CD4-positive, alpha-beta T cell (primary cell): ENCODE results near the gene FOLH1. TPM values are rescaled to one million over a fixed set of nuclear protein-coding genes. Genes with fewer than 3 reads are reported as not detected.
"Not testable (repeated sequence)": the region's sequence is repeated elsewhere in the genome, so short reads cannot be mapped to it uniquely, and the experiment has no call there.

Source experiments
- ATAC-seq: fragments of 200-7000 bp; cut with Tn5 transposase; one replicate; pipeline ENCODE4 v1.10.0; 2022; ENCODE audit warnings: mild to moderate bottlenecking; ENCODE audit not compliant: poor library complexity
- CTCF ChIA-PET: fragments of 350-600 bp; sonication (Branson Sonifier 250); formaldehyde crosslinking; loops from one replicate; lab custom pipeline; 2021; ENCODE audit warnings: antibody characterized with exemption, inconsistent platforms; lab: Charles Lee
- POLR2A ChIA-PET: fragments of 350-600 bp; sonication (Branson Sonifier 250); formaldehyde crosslinking; loops from one replicate; lab custom pipeline; 2021; ENCODE audit warnings: antibody characterized with exemption, inconsistent platforms; lab: Charles Lee
- DNase-seq, 14 experiments: peaks; one replicate each; pipeline ENCODE4 v3.0.0-alpha.2; 2013 to 2020; ENCODE audit warnings: mixed read lengths in 2 of 14
- H3K27ac ChIP-seq, 2 donors: one replicate each; pipeline versions ENCODE4 v1.5.1 to v1.7.0; 2013; ENCODE audit warnings: low read length in 2 of 2, low read depth in 1 of 2, mild to moderate bottlenecking in 1 of 2
- H3K27me3 ChIP-seq, 2 experiments: 1 replicate in 1 of 2; 2 replicates in 1 of 2; pipeline versions ENCODE4 v1.6.1 to v1.7.0; 2013; ENCODE audit warnings: low read length in 2 of 2, control low read depth in 1 of 2, mild to moderate bottlenecking in 1 of 2, moderate library complexity in 1 of 2; ENCODE audit not compliant: insufficient read depth in 2 of 2, control insufficient read depth in 1 of 2
- H3K36me3 ChIP-seq: one replicate; pipeline ENCODE4 v1.6.1; 2013; ENCODE audit warnings: low read length, control low read depth; ENCODE audit not compliant: insufficient read depth
- H3K4me1 ChIP-seq: one replicate; pipeline ENCODE4 v1.6.1; 2013; ENCODE audit warnings: low read length, control low read depth; ENCODE audit not compliant: insufficient read depth
- H3K4me3 ChIP-seq: one replicate; pipeline ENCODE4 v1.5.1; 2013; ENCODE audit warnings: mild to moderate bottlenecking, low read length, moderate library complexity
- H3K9me3 ChIP-seq, 2 experiments: 1 replicate in 1 of 2; 2 replicates in 1 of 2; pipeline versions ENCODE4 v1.6.1 to v1.7.0; 2013; ENCODE audit warnings: low read length in 2 of 2, mild to moderate bottlenecking in 2 of 2, control low read depth in 1 of 2, moderate library complexity in 1 of 2; ENCODE audit not compliant: control insufficient read depth in 1 of 2, insufficient read depth in 1 of 2
- H3K27ac Mint-ChIP-seq: one replicate; pipeline ENCODE4 v1.8.0; 2020; ENCODE audit warnings: mixed read lengths
- H3K27me3 Mint-ChIP-seq: one replicate; pipeline ENCODE4 v1.8.0; 2021; ENCODE audit warnings: mixed read lengths
- H3K36me3 Mint-ChIP-seq: one replicate; pipeline ENCODE4 v1.8.0; 2021; ENCODE audit warnings: low read depth, mixed read lengths
- H3K4me1 Mint-ChIP-seq: one replicate; pipeline ENCODE4 v1.8.0; 2021; ENCODE audit warnings: low read depth, mixed read lengths
- H3K4me3 Mint-ChIP-seq: one replicate; pipeline ENCODE4 v1.8.0; 2020; ENCODE audit warnings: mild to moderate bottlenecking, mixed read lengths
- H3K9me3 Mint-ChIP-seq: one replicate; pipeline ENCODE4 v1.8.0; 2020; ENCODE audit warnings: mixed read lengths
- CTCF ChIP-seq: fragments of 200-600 bp; IDR thresholded peaks from one replicate; pipeline ENCODE4 v1.8.0; 2022; ENCODE audit warnings: antibody characterized with exemption, mild to moderate bottlenecking
- intact Hi-C, 2 experiments: fragments of 100-400 bp; cut with DNase I in 1 of 2; cut with micrococcal nuclease in 1 of 2; formaldehyde crosslinking; loops; one replicate each; pipeline versions ENCODE4 v1.15.1 to v1.9.0; 2023 to 2025; cut with DNase I, micrococcal nuclease
- total RNA-seq, 174 experiments: library from RNA in 2 of 174; stranded (reverse) in 2 of 174; gene quantifications; one replicate each; pipeline ENCODE4 v1.2.3 and lab custom pipeline; 2021 to 2026

FOLH1 gene
- total RNA-seq, 2 experiments from 2014 or later, result not detected

DNA sequence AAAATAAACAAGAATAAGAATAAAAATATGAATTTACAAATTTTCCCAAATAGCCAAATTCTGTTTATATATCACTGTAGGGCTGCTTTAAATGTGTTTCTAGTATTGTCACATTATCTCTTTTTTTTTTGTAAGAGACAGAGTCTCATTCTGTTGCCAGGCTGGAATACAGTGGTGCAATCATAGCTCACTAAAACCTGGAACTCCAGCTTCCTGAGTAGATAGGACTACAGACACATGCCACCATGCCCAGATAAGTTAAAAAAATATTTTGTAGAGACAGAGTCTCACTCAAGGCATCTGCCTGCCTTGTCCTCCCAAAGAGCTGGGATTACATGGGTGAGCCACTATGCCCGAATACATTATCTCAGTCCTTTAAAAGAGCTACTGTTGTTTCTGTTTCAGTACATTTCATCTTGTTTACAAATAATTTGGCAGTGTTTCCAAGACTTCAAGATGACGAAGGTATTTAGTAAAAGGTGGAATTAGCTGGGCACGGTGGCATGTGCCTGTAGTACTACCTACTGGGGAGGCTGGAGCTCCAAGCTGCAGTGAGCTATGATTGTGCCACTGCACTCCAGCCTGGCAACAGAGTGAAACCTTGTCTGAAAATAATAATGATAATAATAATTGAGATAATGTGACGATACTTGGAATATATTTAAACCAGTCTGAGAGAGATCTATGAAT, 6.0 kb downstream of the FOLH1 start:
- no peak for ATAC-seq

DNA sequence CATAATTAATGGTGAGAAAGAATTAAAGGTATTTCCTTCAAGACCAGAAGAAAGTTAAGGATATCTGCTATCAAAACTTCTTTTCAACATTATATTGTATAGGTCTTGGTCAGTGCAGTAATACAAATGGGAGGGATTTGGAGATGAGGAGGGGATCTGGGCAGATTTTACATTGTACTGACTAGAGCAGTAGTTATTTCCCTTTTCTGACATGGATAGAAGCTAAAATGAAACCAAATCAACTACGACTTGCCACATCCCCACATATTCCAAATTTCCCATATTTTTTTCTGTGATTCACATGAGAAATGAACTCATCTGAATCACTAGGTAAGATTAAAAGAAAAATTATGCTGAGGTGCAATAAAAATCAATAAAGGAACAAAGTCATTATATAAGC, 11.6 kb downstream of the FOLH1 start:
- DNase-seq, ATAC-seq, H3K9me3 Mint-ChIP-seq, H3K27me3 Mint-ChIP-seq, H3K4me1 Mint-ChIP-seq, H3K4me1 ChIP-seq, CTCF ChIA-PET, H3K9me3 ChIP-seq, H3K27ac Mint-ChIP-seq, H3K36me3 Mint-ChIP-seq, H3K27ac ChIP-seq, intact Hi-C loops, H3K27me3 ChIP-seq, POLR2A ChIA-PET, H3K4me3 ChIP-seq, H3K36me3 ChIP-seq, H3K4me3 Mint-ChIP-seq: not testable (repeated sequence)

More for the DNA sequence above, 6.0 kb downstream of the FOLH1 start:
- H3K27ac ChIP-seq, result no peak overlapping the region
- intact Hi-C loops, result no loop called here
- H3K9me3 ChIP-seq, result no peaks in the 10 kb centered on the region
- H3K4me1 Mint-ChIP-seq, result no peaks in the 10 kb centered on the region
- ChIA-PET CTCF (no interaction called here), POLR2A (no interaction called here)
- H3K27me3 ChIP-seq, result no peaks in the 10 kb centered on the region
- H3K36me3 ChIP-seq, result no peaks in the 10 kb centered on the region
- no peak overlapping the region for H3K27ac Mint-ChIP-seq
- H3K4me1 ChIP-seq, result no peaks in the 10 kb centered on the region
- no peak for TF ChIP-seq CTCF
- no peak for DNase-seq
- H3K27me3 Mint-ChIP-seq, result peaks cover 6% of the 10 kb centered on the region
- H3K4me3 Mint-ChIP-seq, result no peak overlapping the region
- no peaks in the 10 kb centered on the region for H3K36me3 Mint-ChIP-seq
- no peaks in the 10 kb centered on the region for H3K9me3 Mint-ChIP-seq
- H3K4me3 ChIP-seq, result no peak overlapping the region

GRCh38 chr11:49196002-49196401, 12.4 kb downstream of the FOLH1 start:
- H3K4me3 Mint-ChIP-seq, H3K36me3 Mint-ChIP-seq, POLR2A ChIA-PET, H3K36me3 ChIP-seq, DNase-seq, CTCF ChIA-PET, H3K27me3 Mint-ChIP-seq, ATAC-seq, H3K27me3 ChIP-seq, H3K27ac ChIP-seq, H3K9me3 Mint-ChIP-seq, H3K4me3 ChIP-seq, intact Hi-C loops, H3K27ac Mint-ChIP-seq, H3K4me1 ChIP-seq, H3K4me1 Mint-ChIP-seq, H3K9me3 ChIP-seq: not testable (repeated sequence)

GRCh38 chr11:49190287-49190686, 18.1 kb downstream of the FOLH1 start:
- intact Hi-C loops, H3K27me3 Mint-ChIP-seq, H3K36me3 Mint-ChIP-seq, H3K4me1 ChIP-seq, H3K36me3 ChIP-seq, ATAC-seq, H3K9me3 ChIP-seq, H3K4me3 Mint-ChIP-seq, DNase-seq, H3K9me3 Mint-ChIP-seq, POLR2A ChIA-PET, H3K27me3 ChIP-seq, H3K4me1 Mint-ChIP-seq, H3K4me3 ChIP-seq, CTCF ChIA-PET, H3K27ac ChIP-seq, H3K27ac Mint-ChIP-seq: not testable (repeated sequence)

DNA sequence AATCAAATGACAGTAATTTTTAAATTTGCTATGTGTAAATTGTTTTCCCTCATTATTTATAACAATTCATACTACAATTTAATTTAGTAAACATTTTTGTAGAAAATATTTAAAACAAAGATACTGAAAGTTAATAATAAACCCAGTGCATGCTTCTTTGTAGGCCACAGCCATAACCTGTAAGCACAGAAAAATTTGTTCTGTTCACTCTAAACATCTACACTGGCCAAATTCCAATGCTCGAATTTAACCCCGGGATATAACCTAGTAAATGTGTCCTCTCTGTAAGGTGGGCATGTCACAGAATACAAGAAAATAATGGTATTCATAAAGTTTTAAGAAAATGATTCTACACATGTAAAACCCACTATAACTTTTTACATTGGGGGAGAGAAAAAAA, 22.2 kb downstream of the FOLH1 start:
- H3K9me3 Mint-ChIP-seq, H3K36me3 ChIP-seq, CTCF ChIA-PET, H3K27me3 Mint-ChIP-seq, H3K4me3 Mint-ChIP-seq, ATAC-seq, H3K36me3 Mint-ChIP-seq, H3K4me1 ChIP-seq, H3K4me1 Mint-ChIP-seq, H3K4me3 ChIP-seq, intact Hi-C loops, H3K9me3 ChIP-seq, H3K27me3 ChIP-seq, H3K27ac ChIP-seq, POLR2A ChIA-PET, H3K27ac Mint-ChIP-seq, DNase-seq: not testable (repeated sequence)

DNA sequence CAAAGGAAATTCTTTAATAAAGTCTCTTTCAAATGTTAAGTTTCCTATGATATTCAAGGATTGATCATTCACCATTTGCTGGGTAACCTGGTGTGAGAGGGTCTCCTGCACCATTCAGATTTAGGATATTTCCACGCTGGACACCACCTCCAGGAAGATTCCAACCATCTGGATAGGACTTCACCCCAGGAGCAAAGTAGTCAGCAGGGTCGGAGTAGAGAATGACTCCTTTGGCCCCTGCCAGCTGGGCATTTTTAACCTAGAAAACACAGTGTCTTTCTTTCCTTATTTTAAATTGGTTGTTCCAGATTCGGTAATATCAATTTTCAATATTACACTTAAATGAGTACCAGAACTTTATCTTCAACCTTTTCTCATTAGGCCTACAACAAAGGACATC, 22.8 kb downstream of the FOLH1 start:
- H3K4me1 ChIP-seq, H3K9me3 Mint-ChIP-seq, intact Hi-C loops, POLR2A ChIA-PET, H3K36me3 Mint-ChIP-seq, DNase-seq, H3K27ac Mint-ChIP-seq, H3K27me3 ChIP-seq, ATAC-seq, H3K4me3 ChIP-seq, H3K9me3 ChIP-seq, CTCF ChIA-PET, H3K4me3 Mint-ChIP-seq, H3K27ac ChIP-seq, H3K4me1 Mint-ChIP-seq, H3K36me3 ChIP-seq, H3K27me3 Mint-ChIP-seq: not testable (repeated sequence)
